ENCODE data around the gene TSHZ2.

Gene TSHZ2

GRCh38 chr20:53141201-53142050 lies 169.3 kb downstream of the TSHZ2 start:
- no peak for DNase-seq

GRCh38 chr20:53142225-53143127 lies 170.3 kb downstream of the TSHZ2 start:
- no peak for DNase-seq

DNA sequence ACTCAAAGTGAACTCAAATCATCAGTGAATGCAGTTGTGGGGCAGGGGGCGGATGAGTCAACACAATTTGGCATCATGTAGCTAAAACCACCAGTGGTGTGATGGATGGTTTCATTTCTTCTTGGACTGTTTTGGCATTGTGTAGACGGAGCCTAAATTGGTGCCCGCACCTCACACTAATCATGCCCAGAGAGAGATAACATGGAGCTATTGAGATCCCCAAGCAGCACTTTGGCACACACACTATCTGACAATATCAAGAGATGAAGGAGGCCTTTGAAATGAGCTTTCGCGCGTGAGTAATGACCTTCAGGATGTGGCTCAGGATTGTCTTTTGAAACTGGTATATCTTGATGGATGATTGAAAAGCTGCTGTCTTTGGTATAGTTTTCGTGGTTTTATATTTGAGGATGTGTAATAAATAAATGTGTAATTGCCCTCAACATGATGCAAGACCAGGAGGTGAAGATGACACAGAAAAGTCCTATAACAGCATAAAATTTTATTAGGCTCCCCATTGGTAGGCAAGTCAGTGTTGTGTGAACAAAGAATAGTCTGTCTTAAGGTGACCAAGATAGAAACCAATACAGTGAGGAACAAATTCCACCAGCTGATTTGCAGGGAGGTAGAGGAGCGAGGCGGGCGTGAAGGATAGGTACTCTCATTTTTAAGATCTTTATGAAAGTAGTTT lies 174.2 kb downstream of the TSHZ2 start:
- no peak for DNase-seq

DNA sequence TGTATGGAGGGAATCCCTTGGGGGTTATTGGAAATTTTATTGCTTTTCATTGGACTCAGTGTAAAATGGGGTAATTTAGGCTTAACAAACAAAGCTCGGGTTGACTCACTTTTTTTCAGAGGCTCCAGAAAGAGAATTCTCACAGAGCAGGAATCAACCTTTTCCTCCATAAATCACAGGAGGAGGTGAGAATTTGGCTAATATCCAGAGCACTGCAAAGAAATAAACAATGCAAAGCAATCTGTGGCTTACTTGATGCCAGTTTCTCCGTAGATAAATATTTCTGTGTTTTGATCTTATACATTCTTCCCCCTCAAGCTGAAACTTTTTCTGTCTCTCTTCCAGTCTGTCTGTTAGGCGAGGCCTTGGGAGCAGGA lies 176.6 kb downstream of the TSHZ2 start:
- no peak for DNase-seq

GRCh38 chr20:53149148-53149889 lies 177.2 kb downstream of the TSHZ2 start:
- DNase-seq, result no peak

DNA sequence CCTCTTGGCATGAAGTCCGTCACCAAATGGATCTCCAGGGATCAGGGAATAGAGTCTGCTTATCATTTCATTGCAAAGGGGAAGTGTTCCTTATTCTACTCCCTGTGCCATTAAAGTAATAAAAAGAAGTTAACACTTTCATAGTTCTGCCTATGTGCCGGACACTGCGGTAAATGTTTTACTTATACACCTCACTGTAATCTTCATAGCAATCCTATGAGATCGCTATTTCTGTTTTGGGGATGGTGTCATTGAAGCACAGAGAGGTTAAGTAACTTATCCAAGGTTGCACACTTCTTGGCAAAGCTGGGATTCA lies 177.7 kb downstream of the TSHZ2 start:
- no peak for DNase-seq

DNA sequence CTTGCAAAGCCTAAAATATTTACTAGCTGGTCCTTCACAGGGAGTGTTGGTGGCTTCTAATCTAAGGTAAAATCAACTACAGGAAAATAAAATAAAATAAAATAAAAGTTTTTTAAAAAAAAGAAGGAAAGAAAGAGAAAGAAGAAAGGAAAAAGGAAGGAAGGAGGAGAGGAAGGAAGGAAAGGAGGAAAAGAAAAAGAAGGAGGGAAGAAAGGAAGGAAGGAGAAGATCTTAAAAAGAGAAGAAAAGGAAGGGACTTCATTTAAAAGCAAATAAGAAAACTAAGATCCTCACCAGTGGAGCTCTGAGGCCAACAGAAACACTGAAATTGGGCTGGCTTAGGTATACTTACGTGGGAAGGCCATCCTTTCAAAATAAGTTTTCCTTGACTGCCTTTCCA lies 178.4 kb downstream of the TSHZ2 start:
- no peak for DNase-seq

DNA sequence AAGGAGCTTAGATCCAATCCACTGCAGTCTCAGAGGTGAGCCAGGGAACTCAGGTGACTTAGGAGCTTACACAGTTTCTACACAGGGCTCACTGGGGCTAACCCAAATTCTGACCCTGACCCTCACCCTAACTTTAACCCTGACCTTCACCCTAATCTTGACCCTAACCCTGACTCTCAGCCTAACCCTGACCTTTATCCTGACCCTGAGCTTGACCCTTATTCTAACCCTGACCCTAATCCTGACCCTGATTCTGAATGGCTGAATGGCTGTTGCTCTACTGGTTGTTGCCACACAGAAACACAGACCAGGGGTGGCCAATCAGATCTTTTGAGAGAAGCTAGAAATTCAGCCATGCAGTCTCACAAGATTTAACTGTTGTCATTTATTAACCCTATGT lies 180.1 kb downstream of the TSHZ2 start:
- no peak for DNase-seq

- no peak for DNase-seq
Measured at GRCh38 chr20:53154540-53154939, 182.4 kb downstream of the TSHZ2 start.

DNA sequence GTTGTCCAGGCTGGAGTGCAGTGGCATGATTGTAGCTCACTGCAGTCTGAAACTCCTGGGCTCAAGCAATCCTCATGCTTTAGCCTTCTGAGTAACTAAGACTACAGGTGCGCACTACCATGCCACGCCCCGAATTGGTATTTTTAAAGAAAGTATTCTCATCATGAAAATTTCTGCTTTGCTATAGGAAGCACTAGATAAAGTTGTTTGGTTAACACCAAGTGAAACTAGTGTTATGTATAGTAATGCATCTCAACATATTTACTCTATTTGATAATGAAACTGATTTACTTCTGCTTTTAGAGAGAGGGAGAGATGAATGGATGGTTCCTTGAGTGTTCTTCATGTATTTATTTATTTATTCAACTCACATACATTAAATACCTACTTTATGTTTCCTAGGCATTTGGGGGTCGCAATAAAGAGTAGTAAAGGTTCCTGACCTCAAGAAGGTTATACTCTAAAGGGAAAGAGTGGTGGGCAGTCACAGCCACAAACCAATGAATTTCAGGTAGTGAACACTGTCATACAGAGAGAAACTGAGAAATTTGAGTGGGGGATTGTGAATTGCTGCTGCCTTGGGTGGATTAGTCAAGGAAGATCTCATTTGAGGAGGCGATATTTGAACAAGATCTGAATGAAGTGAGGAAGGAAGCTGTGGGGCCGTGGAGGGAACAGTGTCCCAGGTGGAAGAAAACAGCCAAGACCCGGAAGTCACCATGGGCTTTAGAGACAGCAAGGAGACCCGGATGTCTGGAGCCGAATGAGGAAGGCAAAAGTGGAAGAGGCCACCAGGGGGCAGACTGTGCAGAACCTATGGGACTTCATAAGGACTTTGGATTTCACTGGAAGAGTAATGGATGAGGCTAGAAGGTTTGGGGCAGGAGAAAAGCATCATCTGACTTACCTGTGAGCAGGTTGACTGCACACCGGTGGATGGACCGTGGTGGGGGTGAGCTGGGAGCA lies 185.6 kb downstream of the TSHZ2 start:
- DNase-seq, result peak; percentile 15

DNA sequence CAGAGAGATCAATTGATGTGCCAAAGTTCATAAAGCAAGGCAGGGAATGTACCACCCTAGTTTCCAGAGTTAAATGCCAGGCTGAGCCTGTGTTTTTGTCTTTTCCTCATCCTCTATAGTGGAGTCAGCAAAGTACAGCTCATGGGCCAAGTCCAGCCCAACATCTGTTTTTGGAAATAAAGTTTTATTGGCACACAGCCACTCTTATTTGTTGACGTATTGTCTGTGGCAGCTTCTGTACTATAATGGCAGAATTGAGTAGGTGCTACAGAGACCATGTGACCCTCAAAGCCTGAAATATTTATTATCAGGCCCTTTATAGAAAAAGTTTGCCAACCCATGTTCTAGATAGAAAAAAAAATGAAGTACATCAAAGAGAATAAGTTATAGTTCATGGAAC lies 187.0 kb downstream of the TSHZ2 start:
- no peak for DNase-seq

GRCh38 chr20:53161073-53161472 lies 188.9 kb downstream of the TSHZ2 start:
- DNase-seq, result no peak

- DNase-seq, result no peak
Measured at GRCh38 chr20:53161473-53161872, 189.3 kb downstream of the TSHZ2 start.

- peak; percentile 88 for DNase-seq
Measured at GRCh38 chr20:53162251-53162835, 190.2 kb downstream of the TSHZ2 start.

DNA sequence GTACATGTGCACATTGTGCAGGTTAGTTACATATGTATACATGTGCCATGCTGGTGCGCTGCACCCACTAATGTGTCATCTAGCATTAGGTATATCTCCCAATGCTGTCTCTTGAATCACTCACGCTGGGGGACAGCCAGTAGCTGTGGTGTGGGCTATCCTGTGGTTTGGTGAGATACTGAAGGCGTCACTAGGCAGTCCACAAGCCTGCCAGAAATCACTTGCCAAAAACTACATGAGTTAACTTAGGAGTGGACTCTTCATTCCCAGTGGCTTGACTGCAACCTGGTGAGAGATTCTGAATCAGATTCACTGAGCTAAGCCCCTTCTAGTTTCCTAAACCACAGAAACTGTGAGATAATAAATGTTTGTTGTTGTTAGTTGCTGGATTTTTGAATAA lies 191.3 kb downstream of the TSHZ2 start:
- DNase-seq, result no peak

DNA sequence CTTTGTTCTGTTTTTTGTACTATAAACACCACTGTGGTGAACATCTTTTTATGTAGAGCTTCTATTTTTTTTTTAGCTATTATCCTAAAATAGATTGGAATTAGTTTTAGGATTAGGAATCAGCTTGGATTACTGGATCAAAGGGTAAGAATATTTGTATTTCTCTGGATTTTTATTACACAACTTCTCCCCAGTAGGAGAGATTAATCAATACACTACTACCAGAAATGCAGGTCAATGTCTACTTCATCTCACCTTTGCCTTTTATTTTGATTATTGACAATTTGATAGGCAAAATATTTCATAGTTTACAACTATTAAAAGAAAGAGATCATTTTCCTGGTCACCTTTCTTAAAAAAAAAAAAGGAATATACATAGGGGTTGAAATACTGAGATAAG lies 191.9 kb downstream of the TSHZ2 start:
- DNase-seq, result no peak

- no peak for DNase-seq
Measured at GRCh38 chr20:53165452-53165851, 193.3 kb downstream of the TSHZ2 start.

- DNase-seq, result no peak
Measured at GRCh38 chr20:53168491-53168890, 196.3 kb downstream of the TSHZ2 start.

- no peak for DNase-seq
Measured at GRCh38 chr20:53170196-53170595, 198.0 kb downstream of the TSHZ2 start.

DNA sequence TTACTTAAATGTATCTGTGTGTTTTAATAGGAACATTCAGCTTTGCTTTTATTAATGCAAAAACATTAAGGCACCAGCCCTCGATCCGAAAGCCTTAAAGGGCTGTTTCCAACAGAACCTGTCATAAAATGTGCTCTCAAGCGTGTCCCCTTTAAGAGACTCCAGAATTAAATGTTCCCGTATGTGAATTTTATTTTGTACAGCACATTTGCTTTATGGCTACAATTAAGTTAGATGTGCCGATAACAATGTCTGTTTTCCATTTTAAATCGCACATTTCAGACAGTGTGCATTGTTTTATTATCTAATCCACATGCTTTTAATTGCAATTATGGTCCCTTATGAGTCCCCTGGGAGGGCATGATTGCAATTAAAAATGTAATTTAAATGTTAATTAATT lies 198.9 kb downstream of the TSHZ2 start:
- no peak for DNase-seq

GRCh38 chr20:53174454-53174853 lies 202.3 kb downstream of the TSHZ2 start:
- DNase-seq, result no peak

Data from SHP77 treated with DMSO at 0.1 percent for 48 hours (cell line).